HS-27A (cell line): ENCODE measurements around the gene SLC19A2.
"Not testable (repeated sequence)": the region's sequence is repeated elsewhere in the genome, so short reads cannot be mapped to it uniquely, and the experiment has no call there.

Source experiments
- DNase-seq: peaks from one replicate; pipeline ENCODE4 v3.0.0-alpha.2; 2012; ENCODE audit warnings: low read depth, missing footprints

Gene SLC19A2

DNA sequence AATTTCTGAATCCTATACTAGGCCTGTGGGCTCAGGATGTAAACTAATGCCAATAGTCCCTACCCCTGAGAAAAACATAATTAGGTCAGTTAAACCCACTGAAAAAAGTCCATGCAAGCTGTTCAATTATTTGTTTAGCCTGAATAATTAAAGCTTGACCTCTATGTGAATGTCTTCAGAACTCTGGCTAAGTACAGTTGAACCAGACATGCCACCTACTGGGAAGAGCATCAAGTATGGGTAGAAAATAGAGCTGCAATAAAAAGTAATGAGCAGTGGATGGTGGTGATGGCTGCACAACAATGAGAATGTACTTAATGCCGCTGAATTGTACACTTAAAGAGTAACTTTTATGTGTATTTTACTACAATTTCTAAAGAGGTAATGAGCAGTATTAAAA, 23.6 kb upstream of the SLC19A2 start:
- no peak for DNase-seq

DNA sequence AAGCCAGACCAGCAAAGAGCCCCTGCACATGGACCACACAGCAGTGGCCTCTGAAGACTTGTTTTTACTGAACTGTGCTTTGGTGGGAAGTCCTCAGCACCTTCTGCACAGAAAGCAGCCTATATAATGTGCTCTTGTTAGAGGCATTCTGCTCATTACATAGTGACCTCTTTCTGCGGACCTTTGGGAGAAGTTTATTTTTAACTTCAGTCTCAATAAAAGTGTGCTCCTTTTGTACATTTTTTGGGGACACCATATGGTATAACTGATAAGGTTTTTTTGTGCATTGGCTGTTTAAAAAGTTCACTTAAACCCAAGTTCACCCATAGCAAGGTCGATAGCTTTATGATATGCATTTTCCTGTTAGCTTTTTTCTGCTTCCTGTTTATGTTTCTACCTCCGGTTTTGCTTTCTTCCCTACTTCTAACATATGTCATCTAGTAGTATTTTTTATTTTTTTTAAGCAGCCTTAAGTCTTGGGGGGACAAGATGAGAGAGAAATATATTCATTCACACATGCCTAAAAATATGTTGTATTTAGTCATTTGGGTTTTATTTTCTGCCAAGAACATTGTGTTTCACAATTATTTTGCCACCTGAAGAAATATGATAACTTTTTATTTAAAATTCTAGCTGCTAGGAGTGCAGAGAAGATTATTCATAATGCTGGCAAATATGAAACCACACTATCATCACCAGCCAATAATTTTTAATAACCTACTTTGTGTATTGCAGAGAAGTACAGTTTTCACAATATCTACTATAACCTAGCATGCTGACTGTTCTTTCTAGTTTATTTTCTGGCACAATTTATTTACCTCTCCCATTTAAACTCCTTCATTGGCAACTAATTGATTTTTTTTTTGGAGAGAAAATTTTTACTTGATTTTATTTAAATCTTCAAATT, 22.9 kb upstream of the SLC19A2 start:
- no peak for DNase-seq

GRCh38 chr1:169507413-169507812, 21.7 kb upstream of the SLC19A2 start:
- DNase-seq = no peak

DNA sequence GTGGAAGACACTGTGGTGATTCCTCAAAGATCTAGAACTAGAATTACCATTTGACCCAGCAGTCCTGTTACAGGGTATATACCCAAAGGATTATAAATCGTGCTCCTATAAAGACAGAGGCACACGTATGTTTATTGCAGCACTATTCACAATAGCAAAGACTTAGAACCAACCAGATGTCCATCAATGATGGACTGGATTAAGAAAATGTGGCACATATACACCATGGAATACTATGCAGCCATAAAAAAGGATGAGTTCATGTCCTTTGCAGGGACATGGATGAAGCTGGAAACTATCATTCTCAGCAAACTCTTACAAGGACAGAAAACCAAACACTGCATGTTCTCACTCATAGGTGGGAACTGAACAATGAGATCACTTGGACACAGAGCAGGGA, 17.9 kb upstream of the SLC19A2 start:
- DNase-seq = not testable (repeated sequence)

- DNase-seq = no peak
Measured at GRCh38 chr1:169499807-169500206, 14.1 kb upstream of the SLC19A2 start.

DNA sequence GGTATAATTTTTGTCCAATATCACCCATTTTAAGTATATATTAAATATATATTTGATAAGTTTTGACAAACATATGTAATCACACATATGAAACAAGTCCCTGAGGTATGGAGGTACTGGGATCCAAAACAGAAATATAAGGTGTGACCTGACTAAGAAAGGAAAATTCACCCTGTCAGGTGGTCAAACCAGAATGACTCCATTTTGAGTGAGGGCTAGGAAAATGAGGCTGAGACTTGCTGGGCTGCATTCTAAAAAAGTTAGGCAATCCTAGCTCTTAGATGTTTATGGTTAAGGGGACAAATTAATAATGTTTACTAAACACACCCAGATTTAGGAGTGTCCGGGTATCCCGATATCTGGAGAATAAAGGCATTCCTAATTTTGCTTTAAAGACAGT, 11.6 kb upstream of the SLC19A2 start:
- DNase-seq = no peak

DNA sequence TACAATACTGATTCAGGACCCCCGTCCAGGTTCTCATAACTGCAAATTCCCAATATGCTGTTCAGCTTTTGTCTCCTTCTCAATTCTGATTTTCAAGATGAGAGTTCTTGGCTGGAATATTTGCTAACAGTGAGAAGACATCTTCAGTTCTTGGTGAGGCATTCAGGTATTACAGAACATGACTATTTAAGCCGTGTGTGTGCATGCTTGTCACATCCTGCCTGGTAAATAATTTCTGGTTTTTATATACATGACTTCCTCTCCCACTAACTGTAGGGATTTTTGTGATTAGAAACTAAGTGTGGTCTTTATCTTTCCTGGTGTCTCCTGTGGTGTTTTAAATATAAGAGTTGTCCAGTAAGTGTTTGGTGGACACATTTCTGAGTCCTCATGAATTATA, 10.2 kb upstream of the SLC19A2 start:
- no peak for DNase-seq

- DNase-seq = no peak
Measured at GRCh38 chr1:169495046-169495775, 9.5 kb upstream of the SLC19A2 start.

GRCh38 chr1:169494343-169494742, 8.6 kb upstream of the SLC19A2 start:
- DNase-seq = no peak

DNA sequence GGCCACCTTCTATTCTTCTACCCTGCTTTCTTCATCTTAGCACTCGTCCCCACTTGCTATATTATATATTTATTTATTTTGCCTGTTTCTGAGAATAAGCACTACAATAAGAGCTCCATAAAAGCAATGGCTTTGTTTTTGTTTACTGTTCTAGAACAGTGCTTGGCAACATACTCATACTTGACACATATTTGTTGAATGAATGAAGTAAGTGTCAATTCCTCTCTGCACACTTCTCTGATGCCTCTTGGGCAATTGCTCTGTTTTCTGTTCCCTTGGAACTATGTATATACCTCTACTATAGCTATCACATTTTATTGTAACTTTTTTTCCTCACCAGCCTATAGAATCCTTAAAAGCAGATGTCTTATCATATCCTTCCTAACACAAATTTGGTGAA, 7.5 kb upstream of the SLC19A2 start:
- no peak for DNase-seq

DNA sequence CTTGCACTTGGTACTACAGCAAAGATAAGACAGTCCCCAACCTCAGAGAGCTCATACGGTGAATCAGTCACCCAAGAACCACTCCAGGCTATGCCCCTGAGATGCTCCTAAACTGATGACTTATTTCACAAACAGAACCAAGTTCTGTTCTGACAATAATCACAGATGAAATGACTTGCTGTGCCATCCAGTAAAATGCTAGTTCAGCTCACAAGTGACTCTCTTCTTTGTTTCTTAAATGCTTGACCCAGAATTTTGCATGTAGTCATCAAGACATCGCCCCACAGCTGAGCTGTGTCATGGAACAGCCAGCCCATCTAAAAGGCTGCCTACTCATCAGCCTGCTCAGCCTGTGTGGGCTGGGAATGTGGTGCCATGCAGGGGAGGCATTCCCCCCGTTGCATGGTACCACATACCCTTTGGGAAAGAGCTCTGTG, 6.1 kb upstream of the SLC19A2 start:
- DNase-seq = no peak

DNA sequence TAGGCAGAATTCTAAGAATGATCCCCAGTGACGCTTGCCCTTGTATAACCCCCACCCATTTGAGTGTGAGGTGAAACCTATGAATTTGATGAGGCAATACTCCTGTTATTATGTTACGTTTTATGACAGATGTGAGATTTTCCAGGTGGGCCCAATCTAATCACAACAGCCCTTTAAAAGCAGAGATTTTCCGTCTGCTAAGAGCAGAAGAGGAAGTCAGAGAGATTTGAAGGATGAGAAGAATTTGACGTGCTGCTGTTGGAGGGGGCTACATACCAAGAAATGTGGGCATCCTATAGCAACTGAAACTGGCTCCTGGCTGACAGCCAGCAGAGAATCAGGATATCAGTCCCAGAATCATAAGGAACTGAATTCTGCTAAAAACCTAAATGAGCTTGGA, 2.4 kb upstream of the SLC19A2 start:
- DNase-seq = no peak

DNA sequence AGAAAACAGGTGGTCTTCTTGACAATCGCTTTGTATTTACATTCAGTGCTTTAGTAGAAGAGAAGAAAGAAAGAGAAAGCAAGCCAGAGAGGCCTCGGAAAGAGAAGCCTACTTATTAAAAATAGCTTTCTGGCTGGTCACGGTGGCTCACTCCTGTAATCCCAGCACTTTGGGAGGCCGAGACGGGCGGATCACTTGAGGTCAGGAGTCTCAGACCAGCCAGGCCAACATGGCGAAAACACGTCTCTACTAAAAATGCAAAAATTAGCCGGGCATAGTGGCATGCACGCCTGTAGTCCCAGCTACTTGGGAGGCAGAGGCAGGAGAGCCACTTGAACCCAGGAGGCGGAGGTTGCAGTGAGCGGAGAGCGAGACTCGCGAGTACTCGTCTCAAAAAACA, 1.8 kb upstream of the SLC19A2 start:
- no peak for DNase-seq

DNA sequence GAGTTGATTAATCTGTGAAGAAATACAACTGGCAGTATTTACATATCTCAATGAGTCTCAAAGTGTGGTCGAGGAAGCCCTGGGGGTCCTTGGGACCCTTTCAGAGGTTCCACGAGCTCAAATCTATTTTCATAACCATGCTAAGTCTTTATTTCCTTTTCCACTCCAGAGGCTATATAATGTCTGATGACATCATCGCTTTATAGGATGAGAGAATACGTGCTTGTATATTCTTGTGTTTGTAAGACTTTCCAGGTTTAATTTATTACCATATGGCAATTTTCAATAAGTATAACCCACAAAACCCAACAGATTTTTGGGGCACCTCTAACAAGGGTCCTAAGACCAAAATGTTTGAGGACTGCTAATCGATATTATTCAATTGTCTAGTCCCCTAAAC, 1.4 kb upstream of the SLC19A2 start:
- no peak for DNase-seq

GRCh38 chr1:169486281-169487051, 722 bp upstream of the SLC19A2 start:
- DNase-seq = no peak

DNA sequence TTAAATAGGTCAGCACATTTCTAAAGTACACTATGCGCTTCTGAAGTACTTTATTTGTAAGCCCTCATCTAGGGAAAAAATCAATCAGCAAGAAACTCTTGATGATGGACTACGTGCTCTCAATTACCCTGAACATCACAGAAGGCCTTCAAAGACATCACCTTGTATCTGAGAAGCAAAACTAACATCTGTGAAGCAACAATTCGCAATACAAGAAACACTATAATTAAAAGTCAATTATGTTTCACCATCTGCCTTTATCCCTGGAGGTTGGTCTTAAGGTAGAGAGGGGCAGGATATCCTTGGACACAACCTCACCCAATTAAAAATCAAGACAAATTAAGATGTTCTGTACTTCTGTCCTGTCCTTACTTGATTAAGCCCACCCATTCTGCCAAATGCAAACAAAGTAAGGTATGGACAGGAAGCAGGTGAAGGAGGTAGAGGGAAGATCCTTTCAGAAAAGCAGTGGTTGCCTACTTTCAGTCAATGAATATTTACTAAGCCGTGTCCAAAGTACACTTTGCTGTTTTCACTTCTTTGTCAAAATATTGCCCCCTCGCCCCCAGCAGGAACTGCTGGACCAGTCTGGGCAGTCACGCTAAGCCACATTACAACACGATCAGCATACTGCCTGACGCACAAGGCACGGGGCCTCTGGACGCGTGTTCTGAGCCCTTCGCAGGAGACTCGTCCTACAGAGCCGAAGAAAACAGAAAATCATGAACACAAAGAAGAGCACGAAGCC, 887 bp downstream of the SLC19A2 start:
- no peak for DNase-seq

DNA sequence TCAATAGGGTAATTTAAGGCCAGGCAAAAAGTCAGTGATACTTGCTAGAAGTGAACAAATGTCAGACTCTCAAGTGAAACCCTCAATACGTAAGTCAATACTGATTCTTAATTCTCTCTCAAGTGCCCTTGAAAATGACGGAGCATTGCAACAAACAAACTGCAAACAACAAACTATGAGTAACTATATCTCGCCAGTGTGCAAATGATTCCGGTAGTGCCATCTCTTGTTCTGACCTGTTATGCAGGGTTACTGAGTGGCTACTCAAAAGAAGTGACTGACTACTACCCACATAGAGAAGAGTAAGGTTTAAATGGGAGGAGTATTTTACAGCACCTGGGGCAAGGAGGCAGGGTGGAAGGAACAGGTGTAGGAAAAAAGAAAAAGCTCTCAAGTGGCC, 1.6 kb downstream of the SLC19A2 start:
- no peak for DNase-seq

DNA sequence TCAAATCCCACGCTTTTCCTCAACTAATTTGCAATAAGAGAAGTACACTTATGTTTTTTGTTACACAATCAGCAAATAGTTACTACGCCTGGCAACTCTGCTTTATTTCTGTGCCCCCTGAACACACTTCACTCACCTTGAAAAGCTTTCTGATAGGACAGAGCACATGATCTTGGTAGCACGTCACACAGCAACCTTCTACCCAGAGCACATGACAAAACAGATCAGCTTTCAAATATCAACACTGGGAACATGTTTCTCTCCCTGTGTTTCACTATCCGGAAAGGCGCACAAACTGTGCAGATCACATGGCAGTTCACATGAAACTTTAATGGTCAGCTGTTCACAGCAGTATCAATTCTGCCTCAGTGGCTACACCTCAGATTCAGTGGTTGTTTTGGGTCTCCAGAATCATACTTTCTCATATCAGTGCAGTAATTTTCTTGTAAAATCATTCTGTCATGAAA, 2.2 kb downstream of the SLC19A2 start:
- DNase-seq = no peak

DNA sequence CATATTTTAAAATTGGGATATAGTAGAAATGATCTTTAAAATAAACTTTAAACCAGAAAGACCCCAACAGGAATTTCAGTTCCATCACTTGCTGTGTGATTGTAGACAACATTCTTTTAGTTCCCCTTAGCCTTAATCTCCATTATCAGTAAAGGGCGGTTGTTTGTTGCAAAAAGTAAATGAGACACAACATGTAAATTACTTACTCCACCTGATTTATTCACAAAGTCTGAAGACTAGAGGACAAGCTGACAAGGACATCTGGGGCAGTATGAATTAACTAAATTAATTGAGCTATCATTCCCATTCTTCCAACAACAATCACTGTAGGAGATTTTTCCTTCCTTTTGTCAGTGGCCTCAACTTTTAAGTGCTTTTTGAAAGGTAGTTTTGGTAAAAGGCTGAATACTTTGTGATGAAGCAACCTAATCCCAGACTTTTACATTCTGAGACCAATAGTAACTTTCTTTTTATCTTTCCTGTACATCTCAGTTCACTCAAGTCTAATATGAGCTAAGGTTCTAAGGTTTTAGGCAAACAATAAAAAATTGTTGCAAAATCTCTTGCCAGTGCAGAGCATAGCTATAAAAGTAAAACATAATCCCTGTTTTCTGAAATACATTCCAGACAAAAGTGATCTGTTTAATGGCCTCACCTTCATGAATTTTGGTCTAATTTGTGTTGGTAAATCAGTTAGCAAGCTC, 6.2 kb downstream of the SLC19A2 start:
- no peak for DNase-seq

- DNase-seq = no peak
Measured at GRCh38 chr1:169478094-169478672, 7.6 kb downstream of the SLC19A2 start.
